Liver (tissue), 9 donors: ENCODE results near the gene VPS26A. TPM values are rescaled to one million over a fixed set of nuclear protein-coding genes. Genes with fewer than 3 reads are reported as not detected.

Experiments used
- DNase-seq: peaks from one replicate; pipeline ENCODE4 v3.0.0-alpha.2; 2017; ENCODE audit warnings: low spot score
- H3K27ac ChIP-seq, 2 donors: one replicate each; pipeline ENCODE4 v1.7.0; 2013; ENCODE audit warnings: inconsistent platforms in 2 of 2, low read length in 2 of 2, control low read depth in 1 of 2, low read depth in 1 of 2, mild to moderate bottlenecking in 1 of 2
- H3K27me3 ChIP-seq, 4 donors: one replicate each; pipeline versions ENCODE4 v1.6.1 to v1.7.0; 2013; ENCODE audit warnings: low read length in 3 of 4, inconsistent platforms in 1 of 4, mild to moderate bottlenecking in 1 of 4, moderate library complexity in 1 of 4; ENCODE audit not compliant: control insufficient read depth in 4 of 4, insufficient read depth in 4 of 4
- H3K36me3 ChIP-seq, 4 donors: one replicate each; pipeline versions ENCODE4 v1.6.1 to v1.7.0; 2013; ENCODE audit warnings: low read length in 3 of 4, mild to moderate bottlenecking in 3 of 4, low read depth in 1 of 4, moderate library complexity in 1 of 4; ENCODE audit not compliant: control insufficient read depth in 4 of 4, insufficient read depth in 3 of 4
- H3K4me1 ChIP-seq, 4 donors: one replicate each; pipeline versions ENCODE4 v1.6.1 to v1.7.0; 2013; ENCODE audit warnings: low read length in 3 of 4, mild to moderate bottlenecking in 3 of 4, moderate library complexity in 1 of 4; ENCODE audit not compliant: control insufficient read depth in 4 of 4, insufficient read depth in 4 of 4
- H3K4me3 ChIP-seq, 3 donors: one replicate each; pipeline versions ENCODE4 v1.6.1 to v1.7.0; 2013; ENCODE audit warnings: low read length in 3 of 3, control low read depth in 1 of 3, low read depth in 1 of 3, mild to moderate bottlenecking in 1 of 3
- H3K9ac ChIP-seq, 2 donors: one replicate each; pipeline ENCODE4 v1.7.0; 2013; ENCODE audit warnings: low read length in 2 of 2, mild to moderate bottlenecking in 2 of 2, moderate library complexity in 2 of 2, control low read depth in 1 of 2, low read depth in 1 of 2
- H3K9me3 ChIP-seq, 4 donors: one replicate each; pipeline versions ENCODE4 v1.6.1 to v1.7.0; 2013; ENCODE audit warnings: low read length in 3 of 4; ENCODE audit not compliant: control insufficient read depth in 4 of 4
- CTCF ChIP-seq: fragments of 150-350 bp; IDR thresholded peaks from 2 replicates; pipeline ENCODE4 v1.5.1; 2017; ENCODE audit warnings: improper control_type of control experiment, low read depth, low read length; ENCODE audit not compliant: missing input control
- EGR1 ChIP-seq, 2 donors: IDR thresholded peaks; 2 replicates each; pipeline ENCODE4 v1.6.1; 2016 to 2018; ENCODE audit warnings: antibody characterized with exemption in 2 of 2, low read depth in 2 of 2
- FOXA1 ChIP-seq: IDR thresholded peaks from 2 replicates; pipeline ENCODE4 v1.6.1; 2016; ENCODE audit warnings: antibody characterized with exemption
- FOXA2 ChIP-seq: IDR thresholded peaks from 2 replicates; pipeline ENCODE4 v1.6.1; 2016; ENCODE audit warnings: antibody characterized with exemption
- GABPA ChIP-seq, 2 donors: IDR thresholded peaks in 1 of 2; conservative IDR thresholded peaks in 1 of 2; 2 replicates each; pipeline ENCODE4 v1.6.1; 2016; ENCODE audit warnings: antibody characterized with exemption in 2 of 2, mild to moderate bottlenecking in 1 of 2, moderate library complexity in 1 of 2
- HNF4A ChIP-seq, 2 donors: conservative IDR thresholded peaks; 2 replicates each; pipeline ENCODE4 v1.6.1; 2016; ENCODE audit warnings: antibody characterized with exemption in 2 of 2, mild to moderate bottlenecking in 2 of 2
- HNF4G ChIP-seq: IDR thresholded peaks from 2 replicates; pipeline ENCODE4 v1.6.1; 2016; ENCODE audit warnings: antibody characterized with exemption
- JUND ChIP-seq, 2 donors: IDR thresholded peaks; 2 replicates each; pipeline ENCODE4 v1.6.1; 2016; ENCODE audit warnings: antibody characterized with exemption in 2 of 2
- NR2F2 ChIP-seq: IDR thresholded peaks from 2 replicates; pipeline ENCODE4 v1.6.1; 2016; ENCODE audit warnings: antibody characterized with exemption
- RAD21 ChIP-seq, 2 donors: IDR thresholded peaks; 2 replicates each; pipeline ENCODE4 v1.6.1; 2016; ENCODE audit warnings: antibody characterized with exemption in 2 of 2, mild to moderate bottlenecking in 2 of 2
- REST ChIP-seq: IDR thresholded peaks from 2 replicates; pipeline ENCODE4 v1.6.1; 2016; ENCODE audit warnings: antibody characterized with exemption, mild to moderate bottlenecking
- RXRA ChIP-seq, 2 donors: IDR thresholded peaks; 2 replicates each; pipeline ENCODE4 v1.6.1; 2017 to 2018; ENCODE audit warnings: antibody characterized with exemption in 2 of 2, mild to moderate bottlenecking in 1 of 2
- SP1 ChIP-seq: IDR thresholded peaks from 2 replicates; pipeline ENCODE4 v1.6.1; 2018; ENCODE audit warnings: antibody characterized with exemption, mild to moderate bottlenecking
- TAF1 ChIP-seq: conservative IDR thresholded peaks from 2 replicates; pipeline ENCODE4 v1.6.1; 2016; ENCODE audit warnings: antibody characterized with exemption, mild to moderate bottlenecking
- YY1 ChIP-seq: IDR thresholded peaks from 2 replicates; pipeline ENCODE4 v1.6.1; 2016; ENCODE audit warnings: antibody characterized with exemption, mild to moderate bottlenecking
- ZBTB33 ChIP-seq: IDR thresholded peaks from 2 replicates; pipeline ENCODE4 v1.6.1; 2016; ENCODE audit warnings: antibody characterized with exemption
- WGBS: extraction: QIAGEN DNeasy Blood & Tissue Kit; methylation state at CpG from one replicate; pipeline ENCODE4 v1.1.7; 2013; 5-methylcytosine and 5-hydroxymethylcytosine counted together
- polyA plus RNA-seq, 2 donors: library from polyadenylated mRNA; stranded (reverse) in 1 of 2; unstranded in 1 of 2; fragments of 200-250 nt in 1 of 2; fragments of >200 nt in 1 of 2; fragmentation: Nextera tagmentation in 1 of 2; extraction: Ambion mirVana in 1 of 2; gene quantifications; one replicate each; pipeline versions ENCODE4 v1.2.1 to v1.2.3, GENCODE V29; 2013 to 2015
- total RNA-seq, 2 donors: library from RNA; depleted of rRNA; stranded (reverse); fragments of >200 nt; gene quantifications; one replicate each; pipeline ENCODE4 v1.2.3, GENCODE V29; 2014
- TF ChIP-seq, protein P1 (sequence below): IDR thresholded peaks from 2 replicates; pipeline ENCODE4 v1.6.1; 2016; ENCODE audit warnings: antibody characterized with exemption
- TF ChIP-seq, protein P2 (sequence below): IDR thresholded peaks from 2 replicates; pipeline ENCODE4 v1.6.1; 2016; ENCODE audit warnings: antibody characterized with exemption
- donor health status: healthy.
- donor health status: healthy.
- donor health status: healthy.
- donor health status: healthy.
- donor health status: healthy.

The VPS26A gene
- total and polyA plus RNA-seq, 4 donors: 10.9 to 21.4 (median 14.5) TPM

GRCh38 chr10:69087590-69088470 lies 36.1 kb upstream of the VPS26A start, which contains the start of gene SRGN:
Gene SRGN (plus strand): TSS chr10:69088103. CDS start chr10:69088158, 55 bp downstream.
- DNase-seq: peak; percentile 46
- Histone ChIP-seq H3K9ac (peak within 1 kb of the TSS; percentile 82 to 88), H3K36me3 (no peaks in the 10 kb centered on the region), H3K4me3 (peak within 1 kb of the TSS; percentile 30 to 80 (median 42)), H3K27me3 (no peaks in the 10 kb centered on the region), H3K27ac (peak within 1 kb of the TSS; percentile 76 to 88), H3K4me1 (no peaks in the 10 kb centered on the region), H3K9me3 (no peaks in the 10 kb centered on the region)
- no peak for TF ChIP-seq RAD21 (IDR thresholded peaks at IDR 0.05)
- no peak for TF ChIP-seq NR2F2
- TF ChIP-seq CTCF: no peak
- no peak for TF ChIP-seq REST
- no peak for TF ChIP-seq TAF1
- no peak for TF ChIP-seq GABPA (IDR thresholded peaks at IDR 0.05 in 1 of 2, conservative IDR thresholded peaks at IDR 0.05 in 1 of 2)
- TF ChIP-seq FOXA2: no peak
- TF ChIP-seq JUND (IDR thresholded peaks at IDR 0.05): no peak
- TF ChIP-seq RXRA (IDR thresholded peaks at IDR 0.05): no peak
- TF ChIP-seq EGR1 (IDR thresholded peaks at IDR 0.05; ENCODE audit: low read depth in 2 of 2): no peak
- TF ChIP-seq YY1: peak; percentile 35
- no peak for TF ChIP-seq ZBTB33
- no peak for TF ChIP-seq HNF4A (conservative IDR thresholded peaks at IDR 0.05)
- no peak for TF ChIP-seq HNF4G
- TF ChIP-seq, protein P1, sequence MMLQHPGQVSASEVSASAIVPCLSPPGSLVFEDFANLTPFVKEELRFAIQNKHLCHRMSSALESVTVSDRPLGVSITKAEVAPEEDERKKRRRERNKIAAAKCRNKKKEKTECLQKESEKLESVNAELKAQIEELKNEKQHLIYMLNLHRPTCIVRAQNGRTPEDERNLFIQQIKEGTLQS: no peak
- no peak for TF ChIP-seq FOXA1
- TF ChIP-seq SP1: peak; percentile 63
- TF ChIP-seq, protein P2, sequence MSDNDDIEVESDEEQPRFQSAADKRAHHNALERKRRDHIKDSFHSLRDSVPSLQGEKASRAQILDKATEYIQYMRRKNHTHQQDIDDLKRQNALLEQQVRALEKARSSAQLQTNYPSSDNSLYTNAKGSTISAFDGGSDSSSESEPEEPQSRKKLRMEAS: peak; percentile 8
- 52% methylated on average over 10 of the region's 10 CpGs for WGBS
